Measurements from ENCODE around the gene TERB2.

GRCh38 chr15:44968475-44968874, 12.0 kb downstream of the TERB2 start:
- TF ChIP-seq, protein P1, sequence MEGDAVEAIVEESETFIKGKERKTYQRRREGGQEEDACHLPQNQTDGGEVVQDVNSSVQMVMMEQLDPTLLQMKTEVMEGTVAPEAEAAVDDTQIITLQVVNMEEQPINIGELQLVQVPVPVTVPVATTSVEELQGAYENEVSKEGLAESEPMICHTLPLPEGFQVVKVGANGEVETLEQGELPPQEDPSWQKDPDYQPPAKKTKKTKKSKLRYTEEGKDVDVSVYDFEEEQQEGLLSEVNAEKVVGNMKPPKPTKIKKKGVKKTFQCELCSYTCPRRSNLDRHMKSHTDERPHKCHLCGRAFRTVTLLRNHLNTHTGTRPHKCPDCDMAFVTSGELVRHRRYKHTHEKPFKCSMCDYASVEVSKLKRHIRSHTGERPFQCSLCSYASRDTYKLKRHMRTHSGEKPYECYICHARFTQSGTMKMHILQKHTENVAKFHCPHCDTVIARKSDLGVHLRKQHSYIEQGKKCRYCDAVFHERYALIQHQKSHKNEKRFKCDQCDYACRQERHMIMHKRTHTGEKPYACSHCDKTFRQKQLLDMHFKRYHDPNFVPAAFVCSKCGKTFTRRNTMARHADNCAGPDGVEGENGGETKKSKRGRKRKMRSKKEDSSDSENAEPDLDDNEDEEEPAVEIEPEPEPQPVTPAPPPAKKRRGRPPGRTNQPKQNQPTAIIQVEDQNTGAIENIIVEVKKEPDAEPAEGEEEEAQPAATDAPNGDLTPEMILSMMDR (optimal IDR thresholded peaks at IDR 0.05 in 1 of 3, IDR thresholded peaks at IDR 0.05 in 1 of 3, conservative IDR thresholded peaks at IDR 0.05 in 1 of 3; ENCODE audit: extremely low read depth in 1 of 3, insufficient read depth in 2 of 3, low read length in 3 of 3): no peak
- TF ChIP-seq EZH2 (IDR thresholded peaks at IDR 0.05; ENCODE audit: low read length): no peak
